HG03108 (cell line): Measurements from ENCODE around the gene LPP.
"Not testable (repeated sequence)": the region's sequence is repeated elsewhere in the genome, so short reads cannot be mapped to it uniquely, and the experiment has no call there.

Experiments used
- ATAC-seq: cut with Tn5 transposase; IDR thresholded peaks from one replicate; pipeline ENCODE4 v1.9.1; 2021; ENCODE audit warnings: moderate library complexity; ENCODE audit not compliant: unreplicated experiment

LPP gene

GRCh38 chr3:188421836-188422540, 268.0 kb downstream of the LPP start:
- peak; percentile 100 for ATAC-seq

DNA sequence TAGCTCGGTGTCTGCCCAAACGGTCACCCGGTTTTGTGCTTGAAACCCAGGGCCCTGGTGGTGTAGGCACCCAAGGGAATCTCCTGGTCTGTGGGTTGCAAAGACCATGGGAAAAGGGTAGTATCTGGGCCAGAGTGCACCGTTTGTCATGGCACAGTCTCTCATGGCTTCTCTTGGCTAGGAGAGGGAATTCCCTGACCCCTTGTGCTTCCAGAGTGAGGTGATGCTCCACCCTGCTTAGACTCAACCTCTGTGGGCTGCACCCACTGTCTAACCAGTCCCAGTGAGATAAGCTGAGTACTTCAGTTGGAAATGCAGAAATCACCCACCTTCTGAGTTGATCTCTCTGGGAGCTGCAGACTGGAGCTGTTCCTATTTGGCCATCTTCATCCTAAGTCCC, 274.0 kb downstream of the LPP start:
- not testable (repeated sequence) for ATAC-seq

GRCh38 chr3:188431040-188431439, 277.1 kb downstream of the LPP start:
- ATAC-seq, result no peak

GRCh38 chr3:188431553-188431952, 277.6 kb downstream of the LPP start:
- no peak for ATAC-seq

DNA sequence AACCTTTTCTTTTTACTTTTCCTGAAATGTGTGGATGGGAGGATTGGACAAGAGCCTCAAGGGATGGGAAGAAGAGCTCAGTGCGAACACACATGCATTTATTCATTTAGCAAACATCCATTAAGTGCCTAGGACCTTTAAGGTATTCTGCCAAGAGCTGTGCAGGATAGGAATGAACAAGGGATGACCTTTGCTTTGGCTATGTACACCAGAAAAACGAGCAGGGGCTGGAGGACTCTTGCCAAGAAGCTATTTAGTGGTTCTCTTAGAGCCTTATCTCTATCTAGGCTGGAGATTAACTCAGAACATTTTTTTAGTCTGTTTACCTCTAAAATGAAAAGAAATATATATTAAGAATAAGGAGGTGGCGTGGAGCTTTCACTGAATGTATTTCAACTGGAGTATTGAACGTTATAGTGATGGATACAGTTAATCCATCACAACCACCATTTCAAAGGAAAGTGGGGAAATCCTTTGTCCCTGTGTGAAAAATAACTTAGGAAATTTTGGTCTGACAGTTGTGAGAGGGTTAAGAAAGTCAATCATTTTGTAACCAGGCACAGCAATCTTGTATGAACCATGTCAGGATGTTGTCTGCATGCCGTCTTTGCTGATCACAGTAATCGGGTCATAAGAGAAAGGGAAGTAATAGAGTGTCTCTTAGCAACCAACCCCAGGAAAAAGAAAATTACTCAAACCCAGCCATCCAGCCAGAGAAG, 279.0 kb downstream of the LPP start:
- no peak for ATAC-seq

- ATAC-seq, result no peak
These were observed 279.7 kb downstream of the LPP start for GRCh38 chr3:188433521-188434150.

GRCh38 chr3:188434594-188434993, 280.6 kb downstream of the LPP start:
- no peak for ATAC-seq

- ATAC-seq, result no peak
These were observed 281.3 kb downstream of the LPP start for GRCh38 chr3:188435266-188435665.

GRCh38 chr3:188437926-188438325, 284.0 kb downstream of the LPP start:
- ATAC-seq, result no peak

GRCh38 chr3:188439080-188439479, 285.1 kb downstream of the LPP start:
- peak; percentile 94 for ATAC-seq

- ATAC-seq, result no peak
These were observed 286.5 kb downstream of the LPP start for GRCh38 chr3:188440340-188440972.

- no peak for ATAC-seq
These were observed 288.5 kb downstream of the LPP start for GRCh38 chr3:188442430-188442829.

DNA sequence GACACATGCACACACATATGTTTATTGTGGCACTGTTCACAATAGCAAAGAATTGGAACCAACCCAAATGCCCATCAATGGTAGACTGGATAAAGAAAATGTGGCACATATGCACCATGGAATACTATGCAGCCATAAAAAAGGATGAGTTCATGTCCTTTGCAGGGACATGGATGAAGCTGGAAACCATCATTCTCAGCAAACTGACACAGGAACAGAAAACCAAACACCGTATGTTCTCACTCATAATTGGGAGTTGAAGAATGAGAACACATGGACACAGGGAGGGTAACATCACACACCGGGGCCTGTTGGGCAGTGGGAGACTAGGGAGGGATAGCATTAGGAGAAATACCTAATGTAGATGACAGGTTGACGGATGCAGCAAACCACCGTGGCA, 291.2 kb downstream of the LPP start:
- not testable (repeated sequence) for ATAC-seq

- peak; percentile 64 for ATAC-seq
These were observed 292.1 kb downstream of the LPP start for GRCh38 chr3:188446014-188446413.

- ATAC-seq, result peak; percentile 58
These were observed 292.8 kb downstream of the LPP start for GRCh38 chr3:188446766-188447165.

GRCh38 chr3:188448813-188449212, 294.9 kb downstream of the LPP start:
- ATAC-seq, result no peak

GRCh38 chr3:188449421-188449820, 295.5 kb downstream of the LPP start:
- no peak for ATAC-seq

DNA sequence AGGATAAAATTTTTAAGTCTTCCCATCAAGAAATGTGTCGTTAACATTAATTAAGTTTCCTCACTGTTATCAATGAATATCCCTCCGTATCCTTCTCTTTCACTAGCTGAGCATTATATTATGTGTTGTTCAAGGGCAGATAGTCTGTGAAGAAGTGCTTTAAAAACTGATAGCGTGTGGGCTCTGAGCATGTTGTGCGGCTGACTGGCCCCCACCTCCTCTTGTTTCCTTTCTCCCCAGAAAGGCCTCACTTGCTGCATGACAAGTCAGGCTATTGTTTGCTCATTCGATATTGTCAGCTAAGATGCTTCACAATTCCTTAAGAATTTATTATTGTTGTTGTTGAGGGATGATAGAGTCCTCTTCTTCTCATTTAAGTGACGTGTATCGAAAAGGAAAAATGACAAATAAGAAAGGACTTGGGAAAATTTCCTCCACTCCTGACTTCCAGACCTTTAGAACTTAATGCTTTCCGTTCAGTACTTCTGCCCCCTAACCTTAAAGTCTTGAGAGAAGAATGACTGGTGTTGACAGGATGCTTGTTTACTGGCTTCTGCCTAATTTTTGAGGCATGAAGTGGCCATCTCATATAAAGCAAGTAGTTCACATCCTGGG, 298.3 kb downstream of the LPP start:
- no peak for ATAC-seq

GRCh38 chr3:188453431-188454384, 299.8 kb downstream of the LPP start:
- no peak for ATAC-seq

DNA sequence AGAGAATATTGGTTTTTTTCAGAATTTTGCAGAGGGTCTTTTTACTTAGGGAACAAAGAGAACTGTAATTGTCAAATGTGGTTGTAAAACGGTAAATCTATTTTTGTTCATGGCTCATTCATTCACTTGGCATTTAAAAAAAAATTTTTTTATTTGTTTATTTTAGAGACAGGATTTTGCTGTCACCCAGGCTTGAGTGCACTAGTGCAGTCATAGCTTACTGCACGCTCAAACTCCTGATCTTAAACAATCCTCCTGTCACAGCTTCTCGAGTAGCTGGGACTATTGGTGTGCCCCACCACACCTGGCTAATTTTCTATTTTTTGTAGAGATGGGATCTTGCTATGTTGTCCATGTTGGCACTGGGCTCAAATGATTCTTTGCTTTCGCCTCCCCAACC, 301.8 kb downstream of the LPP start:
- ATAC-seq, result no peak
